ENCODE results near the gene VAV2. TPM values are rescaled to one million over a fixed set of nuclear protein-coding genes. Genes with fewer than 3 reads are reported as not detected.

Gene VAV2
- total RNA-seq, 4 donors from 2014 or later: 4.7 to 42.2 (median 15.8) TPM

DNA sequence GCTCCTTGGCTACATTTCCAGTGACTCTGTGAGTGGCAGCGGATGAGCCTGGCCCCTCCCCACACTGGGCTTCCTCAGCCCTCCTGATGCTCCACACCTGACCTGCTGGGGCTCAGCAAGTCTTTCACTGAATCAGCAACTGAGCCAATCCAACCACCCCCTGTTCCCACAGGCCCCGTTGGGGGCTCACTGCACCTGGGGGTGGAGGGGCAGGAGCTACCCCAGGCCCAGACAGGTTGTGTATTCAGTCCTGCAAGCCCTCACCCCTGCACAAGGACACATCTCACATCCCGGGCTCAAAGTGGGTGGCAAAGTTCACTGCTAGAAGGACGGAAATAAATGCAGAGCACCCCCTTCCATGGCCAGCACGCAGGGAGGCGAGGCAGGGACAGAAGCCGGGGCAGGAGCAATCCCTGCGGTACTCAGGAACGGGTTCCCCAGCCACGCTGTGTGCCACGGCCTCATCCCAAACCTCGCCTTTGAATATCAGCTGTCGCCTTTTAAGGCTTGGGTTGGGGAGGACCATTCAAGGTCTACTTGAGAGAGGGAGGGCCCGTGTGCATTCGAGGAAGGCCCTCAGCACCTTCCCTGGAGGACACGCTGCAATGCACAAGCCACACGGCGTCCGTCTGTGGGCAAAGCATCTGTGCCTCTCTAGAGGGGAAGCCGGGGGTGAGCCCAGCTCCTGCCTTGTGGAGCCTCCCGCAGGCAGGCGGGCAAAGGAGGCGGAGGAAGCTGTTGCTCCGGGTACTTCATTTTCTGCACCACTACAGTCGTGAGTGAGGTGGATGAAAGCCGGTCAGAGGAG is 179.0 kb downstream of the VAV2 start:
- no peak for TF ChIP-seq POLR2A (IDR thresholded peaks at IDR 0.05)
- TF ChIP-seq, protein P1, sequence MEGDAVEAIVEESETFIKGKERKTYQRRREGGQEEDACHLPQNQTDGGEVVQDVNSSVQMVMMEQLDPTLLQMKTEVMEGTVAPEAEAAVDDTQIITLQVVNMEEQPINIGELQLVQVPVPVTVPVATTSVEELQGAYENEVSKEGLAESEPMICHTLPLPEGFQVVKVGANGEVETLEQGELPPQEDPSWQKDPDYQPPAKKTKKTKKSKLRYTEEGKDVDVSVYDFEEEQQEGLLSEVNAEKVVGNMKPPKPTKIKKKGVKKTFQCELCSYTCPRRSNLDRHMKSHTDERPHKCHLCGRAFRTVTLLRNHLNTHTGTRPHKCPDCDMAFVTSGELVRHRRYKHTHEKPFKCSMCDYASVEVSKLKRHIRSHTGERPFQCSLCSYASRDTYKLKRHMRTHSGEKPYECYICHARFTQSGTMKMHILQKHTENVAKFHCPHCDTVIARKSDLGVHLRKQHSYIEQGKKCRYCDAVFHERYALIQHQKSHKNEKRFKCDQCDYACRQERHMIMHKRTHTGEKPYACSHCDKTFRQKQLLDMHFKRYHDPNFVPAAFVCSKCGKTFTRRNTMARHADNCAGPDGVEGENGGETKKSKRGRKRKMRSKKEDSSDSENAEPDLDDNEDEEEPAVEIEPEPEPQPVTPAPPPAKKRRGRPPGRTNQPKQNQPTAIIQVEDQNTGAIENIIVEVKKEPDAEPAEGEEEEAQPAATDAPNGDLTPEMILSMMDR (IDR thresholded peaks at IDR 0.05): no peak
- Histone ChIP-seq H3K27me3 (no peaks in the 10 kb centered on the region), H3K27ac (no peak overlapping the region), H3K36me3 (no peaks in the 10 kb centered on the region), H3K4me3 (no peak overlapping the region), H3K4me1 (no peaks in the 10 kb centered on the region), H3K9me3 (no peaks in the 10 kb centered on the region)
- DNase-seq: no peak
- intact Hi-C loops (cut with DNase I; ENCODE audit: low total_unique reads): no loop called here

DNA sequence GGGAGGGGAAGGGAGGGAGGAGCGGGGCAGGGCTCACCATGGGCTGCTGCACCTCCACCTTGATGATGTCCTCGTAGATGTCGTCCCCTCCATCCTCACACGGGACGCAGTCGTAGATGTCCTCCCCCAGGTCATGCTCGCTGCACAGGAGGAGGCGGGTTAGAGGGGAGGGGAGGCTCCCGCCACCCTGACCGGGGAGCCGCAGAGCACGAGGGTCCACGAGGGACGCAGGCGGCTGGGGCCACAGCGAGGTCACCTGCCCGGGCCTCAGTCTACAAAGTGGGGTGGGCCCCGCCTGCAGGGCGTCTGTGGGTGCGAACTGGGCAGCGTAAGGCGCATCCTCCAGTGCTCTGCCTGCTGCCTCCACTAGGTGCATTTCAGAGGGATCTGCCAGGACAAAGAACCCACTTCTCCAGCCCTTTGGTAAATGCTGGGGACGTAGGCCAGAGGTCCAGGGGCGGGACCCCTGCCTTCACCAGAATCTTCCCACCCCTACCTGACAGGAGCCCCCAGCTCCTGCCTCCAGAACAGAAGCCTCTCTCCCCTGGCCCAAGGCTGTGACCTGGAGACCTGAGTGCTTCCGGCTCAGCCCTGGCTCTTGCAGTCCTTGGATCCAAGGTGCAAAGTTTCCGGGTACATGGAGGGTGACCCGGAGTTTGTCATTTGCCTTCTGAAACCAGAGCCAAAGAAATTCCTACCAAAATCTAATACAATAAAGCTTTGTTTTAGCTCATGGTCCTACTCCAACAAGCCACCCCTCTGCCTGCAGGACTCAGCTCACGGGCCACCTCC is 179.9 kb downstream of the VAV2 start:
- DNase-seq: no peak
- no peaks in the 10 kb centered on the region for H3K36me3 ChIP-seq
- no peaks in the 10 kb centered on the region for H3K27me3 ChIP-seq
- no peak overlapping the region for H3K27ac ChIP-seq
- no peaks in the 10 kb centered on the region for H3K9me3 ChIP-seq
- intact Hi-C loops (cut with DNase I; ENCODE audit: low total_unique reads): no loop called here
- no peak for TF ChIP-seq POLR2A (IDR thresholded peaks at IDR 0.05)
- TF ChIP-seq, protein P1 (IDR thresholded peaks at IDR 0.05): no peak
- no peaks in the 10 kb centered on the region for H3K4me1 ChIP-seq
- no peak overlapping the region for H3K4me3 ChIP-seq

DNA sequence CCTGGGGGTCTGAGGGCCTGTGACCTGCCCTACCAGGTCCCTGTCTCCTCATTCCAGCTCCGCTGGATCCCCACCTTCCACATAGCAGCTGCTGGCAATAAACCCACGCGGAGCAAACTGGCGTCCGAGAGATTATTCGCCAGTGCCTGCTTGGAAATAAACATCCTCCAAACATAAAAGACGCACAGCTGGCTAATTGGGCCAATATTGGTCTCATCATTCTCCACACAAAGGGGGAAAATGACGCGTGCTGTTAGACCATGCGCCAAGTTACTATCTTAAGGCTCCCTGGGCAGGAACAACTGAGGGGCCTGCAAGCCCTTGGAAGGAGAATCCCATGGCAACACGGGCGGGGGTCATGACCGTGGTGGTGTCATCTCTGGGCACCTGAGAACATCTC is 180.7 kb downstream of the VAV2 start:
- Histone ChIP-seq H3K4me1 (no peaks in the 10 kb centered on the region), H3K36me3 (no peaks in the 10 kb centered on the region), H3K27ac (no peak overlapping the region), H3K9me3 (no peaks in the 10 kb centered on the region), H3K27me3 (no peaks in the 10 kb centered on the region), H3K4me3 (no peak overlapping the region)
- TF ChIP-seq, protein P1 (IDR thresholded peaks at IDR 0.05): no peak
- TF ChIP-seq POLR2A (IDR thresholded peaks at IDR 0.05): no peak
- DNase-seq: no peak
- intact Hi-C loops (cut with DNase I; ENCODE audit: low total_unique reads): no loop called here

DNA sequence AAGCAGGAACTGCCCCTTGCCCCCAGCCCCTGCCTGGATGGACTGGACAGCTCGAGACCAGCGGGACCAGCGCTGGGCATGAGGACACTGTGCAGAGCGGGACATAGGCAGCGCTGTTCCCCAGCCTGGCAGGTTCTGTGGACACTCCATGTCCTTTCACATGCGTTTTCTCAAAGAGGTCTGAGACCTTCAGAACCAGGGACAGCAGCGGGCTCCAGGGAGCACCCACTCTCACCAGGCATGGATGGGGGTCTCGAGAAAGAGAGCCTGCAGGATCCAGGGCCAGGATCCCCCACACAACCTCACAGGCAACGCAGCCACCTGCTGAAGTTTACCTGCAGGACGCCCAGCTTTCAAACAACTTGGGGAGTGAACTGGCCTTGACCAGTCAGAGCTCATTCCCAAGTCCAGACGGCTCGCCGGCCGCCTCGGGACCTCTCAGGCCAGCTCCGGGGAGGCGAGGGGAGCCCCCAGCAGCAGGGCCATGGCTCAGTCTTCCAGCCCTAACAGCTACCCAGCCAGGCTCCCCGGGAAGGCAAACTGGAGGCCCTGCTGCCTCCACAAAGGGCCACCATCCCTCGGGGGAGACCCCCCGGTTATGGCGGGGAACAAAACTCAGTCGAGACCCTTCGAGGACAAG is 181.4 kb downstream of the VAV2 start:
- Histone ChIP-seq H3K4me1 (no peaks in the 10 kb centered on the region), H3K27ac (no peak overlapping the region), H3K27me3 (no peaks in the 10 kb centered on the region), H3K36me3 (no peaks in the 10 kb centered on the region), H3K4me3 (no peak overlapping the region), H3K9me3 (no peaks in the 10 kb centered on the region)
- DNase-seq: no peak
- intact Hi-C loops (cut with DNase I; ENCODE audit: low total_unique reads): no loop called here
- no peak for TF ChIP-seq POLR2A (IDR thresholded peaks at IDR 0.05)
- TF ChIP-seq, protein P1 (IDR thresholded peaks at IDR 0.05): no peak

Measured in uterus (tissue), 4 donors.